ENCODE results near the gene C16orf89.
"Not testable (repeated sequence)": the region's sequence is repeated elsewhere in the genome, so short reads cannot be mapped to it uniquely, and the experiment has no call there.

DNA sequence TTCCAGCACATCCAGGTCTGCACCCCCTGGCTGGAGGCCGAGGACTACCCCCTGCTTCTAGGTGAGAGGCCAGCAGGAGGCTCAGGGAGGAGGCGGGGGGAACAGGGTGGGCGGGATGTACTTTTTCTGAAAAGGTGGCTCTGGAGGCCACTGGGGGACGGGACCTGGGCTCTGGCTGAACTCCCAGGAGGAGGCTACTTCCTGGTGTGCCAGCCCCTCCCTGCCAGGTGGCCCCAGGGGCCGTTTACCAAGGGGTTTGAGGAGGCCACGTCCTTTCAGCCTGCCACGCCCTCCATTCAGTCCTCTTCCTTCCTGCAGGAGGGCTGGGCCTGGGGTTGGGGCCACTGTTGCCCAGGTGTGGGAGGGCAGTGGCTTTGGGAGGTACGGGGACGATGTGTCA lies 15.2 kb upstream of the C16orf89 start:
- not testable (repeated sequence) for TF ChIP-seq BACH2 (CRISPR knock-in tag; IDR thresholded peaks at IDR 0.05; ENCODE audit: borderline replicate concordance)
- TF ChIP-seq, protein P1, sequence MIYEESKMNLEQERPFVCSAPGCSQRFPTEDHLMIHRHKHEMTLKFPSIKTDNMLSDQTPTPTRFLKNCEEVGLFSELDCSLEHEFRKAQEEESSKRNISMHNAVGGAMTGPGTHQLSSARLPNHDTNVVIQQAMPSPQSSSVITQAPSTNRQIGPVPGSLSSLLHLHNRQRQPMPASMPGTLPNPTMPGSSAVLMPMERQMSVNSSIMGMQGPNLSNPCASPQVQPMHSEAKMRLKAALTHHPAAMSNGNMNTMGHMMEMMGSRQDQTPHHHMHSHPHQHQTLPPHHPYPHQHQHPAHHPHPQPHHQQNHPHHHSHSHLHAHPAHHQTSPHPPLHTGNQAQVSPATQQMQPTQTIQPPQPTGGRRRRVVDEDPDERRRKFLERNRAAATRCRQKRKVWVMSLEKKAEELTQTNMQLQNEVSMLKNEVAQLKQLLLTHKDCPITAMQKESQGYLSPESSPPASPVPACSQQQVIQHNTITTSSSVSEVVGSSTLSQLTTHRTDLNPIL (CRISPR knock-in tag; IDR thresholded peaks at IDR 0.05; ENCODE audit: low read depth), result not testable (repeated sequence)
